CD4-positive, alpha-beta T cell treated with Interleukin-17A for 1 hour (primary cell): Measurements from ENCODE around the gene ARL9.

ENCODE experiments used
- DNase-seq: peaks from one replicate; pipeline ENCODE4 v3.0.0-alpha.2; 2020

ARL9 gene

GRCh38 chr4:56505269-56506130, at the start of gene ARL9:
TSS of gene ARL9 (plus strand) at chr4:56505791. CDS start at chr4:56505863, 72 bp downstream.
- peak; percentile 64 for DNase-seq

GRCh38 chr4:56460085-56460484, 45.5 kb upstream of the ARL9 start:
- DNase-seq, result no peak

GRCh38 chr4:56462157-56462556, 43.4 kb upstream of the ARL9 start:
- no peak for DNase-seq

- no peak for DNase-seq
These were observed 41.9 kb upstream of the ARL9 start for GRCh38 chr4:56463711-56464110.

- no peak for DNase-seq
These were observed 41.0 kb upstream of the ARL9 start for GRCh38 chr4:56464581-56464980.

- DNase-seq, result no peak
These were observed 39.8 kb upstream of the ARL9 start for GRCh38 chr4:56465599-56466295.

GRCh38 chr4:56466296-56466761, 39.3 kb upstream of the ARL9 start:
- peak; percentile 14 for DNase-seq

- no peak for DNase-seq
These were observed 38.7 kb upstream of the ARL9 start for GRCh38 chr4:56466910-56467283.

- DNase-seq, result peak; percentile 92
These were observed 38.1 kb upstream of the ARL9 start, which contains the start of gene SRP72 for GRCh38 chr4:56467284-56468096. TSS of gene SRP72 (plus strand) at chr4:56467617. CDS start at chr4:56467636, 19 bp downstream.

- peak; percentile 51 for DNase-seq
These were observed 37.5 kb upstream of the ARL9 start for GRCh38 chr4:56468097-56468422.

- peak; percentile 5 for DNase-seq
These were observed 35.9 kb upstream of the ARL9 start for GRCh38 chr4:56469489-56470210.

- DNase-seq, result no peak
These were observed 29.7 kb upstream of the ARL9 start for GRCh38 chr4:56475917-56476316.

- DNase-seq, result no peak
These were observed 28.3 kb upstream of the ARL9 start for GRCh38 chr4:56477192-56477702.

- no peak for DNase-seq
These were observed 24.9 kb upstream of the ARL9 start for GRCh38 chr4:56480691-56481090.

- DNase-seq, result no peak
These were observed 9.3 kb upstream of the ARL9 start for GRCh38 chr4:56496241-56496640.

- DNase-seq, result no peak
These were observed 5.5 kb downstream of the ARL9 start for GRCh38 chr4:56511098-56511497.

GRCh38 chr4:56512166-56512565, 6.6 kb downstream of the ARL9 start:
- no peak for DNase-seq

- DNase-seq, result no peak
These were observed 7.9 kb downstream of the ARL9 start for GRCh38 chr4:56513517-56513916.

GRCh38 chr4:56530269-56531148, 24.9 kb downstream of the ARL9 start:
- DNase-seq, result peak; percentile 86

GRCh38 chr4:56531149-56531770, 25.7 kb downstream of the ARL9 start:
- no peak for DNase-seq

- no peak for DNase-seq
These were observed 26.2 kb downstream of the ARL9 start for GRCh38 chr4:56531823-56532222.
